SK-N-SH treated with all-trans-retinoic acid at 6 μM for 48 hours (cell line): Measurements from ENCODE around the gene PTPRN2.

Experiments used
- ATAC-seq: fragments of 200-7000 bp; cut with Tn5 transposase; 3 replicates; pipeline ENCODE4 v1.9.1; 2020; ENCODE audit warnings: mild to moderate bottlenecking, moderate library complexity
- ARNTL ChIP-seq: fragments of 450-650 bp; formaldehyde crosslinking; IDR thresholded peaks from 2 replicates; pipeline ENCODE4 v1.5.0; 2020; ENCODE audit warnings: low read depth, mild to moderate bottlenecking, moderate library complexity, borderline replicate concordance
- BACH2 ChIP-seq: fragments of 250-450 bp; sonication (Bioruptor Pico); IDR thresholded peaks from 2 replicates; pipeline ENCODE4 v1.9.0; 2021; ENCODE audit warnings: mild to moderate bottlenecking, borderline replicate concordance
- CREB5 ChIP-seq: fragments of 250-450 bp; sonication (Bioruptor Pico); IDR thresholded peaks from 2 replicates; pipeline ENCODE4 v1.5.1; 2020; ENCODE audit warnings: low read depth, mild to moderate bottlenecking, moderate library complexity
- CSDC2 ChIP-seq: fragments of 250-450 bp; sonication (Bioruptor Pico); IDR thresholded peaks from 2 replicates; pipeline ENCODE4 v1.5.0; 2020; ENCODE audit warnings: mild to moderate bottlenecking, moderate library complexity
- CSRNP3 ChIP-seq: fragments of 250-450 bp; sonication (Bioruptor Pico); IDR thresholded peaks from 2 replicates; pipeline ENCODE4 v1.5.1; 2021; ENCODE audit warnings: mild to moderate bottlenecking, moderate library complexity
- ESRRG ChIP-seq: fragments of 250-450 bp; sonication (Bioruptor Pico); IDR thresholded peaks from 2 replicates; pipeline ENCODE4 v1.6.1; 2021; ENCODE audit warnings: mild to moderate bottlenecking
- GLIS3 ChIP-seq: fragments of 250-450 bp; sonication (Bioruptor Pico); IDR thresholded peaks from 2 replicates; pipeline ENCODE4 v1.5.0; 2020; ENCODE audit warnings: mild to moderate bottlenecking, moderate library complexity
- ISL1 ChIP-seq: fragments of 250-450 bp; sonication (Bioruptor Pico); IDR thresholded peaks from 2 replicates; pipeline ENCODE4 v2.1.2; 2022; ENCODE audit warnings: mild to moderate bottlenecking, moderate library complexity
- OSR1 ChIP-seq: fragments of 250-450 bp; sonication (Bioruptor Pico); IDR thresholded peaks from 2 replicates; pipeline ENCODE4 v1.8.0; 2022; ENCODE audit warnings: moderate library complexity, mild to moderate bottlenecking, inconsistent platforms
- PATZ1 ChIP-seq: fragments of 250-450 bp; sonication (Bioruptor Pico); IDR thresholded peaks from 2 replicates; pipeline ENCODE4 v1.8.0; 2020; ENCODE audit warnings: mild to moderate bottlenecking, moderate library complexity, borderline replicate concordance
- POU6F1 ChIP-seq: fragments of 250-450 bp; sonication (Bioruptor Pico); IDR thresholded peaks from 2 replicates; pipeline ENCODE4 v1.8.0; 2021; ENCODE audit warnings: low read depth, mild to moderate bottlenecking, moderate library complexity, borderline replicate concordance
- PPARA ChIP-seq: fragments of 250-450 bp; sonication (Bioruptor Pico); IDR thresholded peaks from 2 replicates; pipeline ENCODE4 v1.5.0; 2020; ENCODE audit warnings: mild to moderate bottlenecking, borderline replicate concordance
- RARB ChIP-seq: fragments of 250-450 bp; sonication (Bioruptor Pico); IDR thresholded peaks from 2 replicates; pipeline ENCODE4 v1.8.0; 2021; ENCODE audit warnings: mild to moderate bottlenecking, moderate library complexity
- SNAI2 ChIP-seq: fragments of 250-450 bp; sonication (Bioruptor Pico); IDR thresholded peaks from 2 replicates; pipeline ENCODE4 v1.5.0; 2020; ENCODE audit warnings: mild to moderate bottlenecking, moderate library complexity
- TCF4 ChIP-seq: fragments of 250-450 bp; sonication (Bioruptor Pico); IDR thresholded peaks from 2 replicates; pipeline ENCODE4 v1.8.0; 2021; ENCODE audit warnings: mild to moderate bottlenecking, moderate library complexity, borderline replicate concordance
- TOX ChIP-seq: fragments of 250-450 bp; sonication (Bioruptor Pico); IDR thresholded peaks from 2 replicates; pipeline ENCODE4 v1.8.0; 2021; ENCODE audit warnings: mild to moderate bottlenecking, moderate library complexity, borderline replicate concordance
- TSHZ2 ChIP-seq: fragments of 250-450 bp; sonication (Bioruptor Pico); IDR thresholded peaks from 2 replicates; pipeline ENCODE4 v1.5.0; 2020; ENCODE audit warnings: mild to moderate bottlenecking, moderate library complexity
- ZC3H10 ChIP-seq: fragments of 250-450 bp; sonication (Bioruptor Pico); IDR thresholded peaks from 2 replicates; pipeline ENCODE4 v1.5.1; 2021; ENCODE audit warnings: mild to moderate bottlenecking, moderate library complexity
- ZFP3 ChIP-seq: fragments of 250-450 bp; sonication (Bioruptor Pico); IDR thresholded peaks from 2 replicates; pipeline ENCODE4 v1.5.0; 2020; ENCODE audit warnings: mild to moderate bottlenecking, moderate library complexity
- ZFP30 ChIP-seq: fragments of 450-650 bp; formaldehyde crosslinking; IDR thresholded peaks from 2 replicates; pipeline ENCODE4 v1.5.0; 2022; ENCODE audit warnings: mild to moderate bottlenecking, moderate library complexity
- ZNF565 ChIP-seq: fragments of 450-650 bp; formaldehyde crosslinking; conservative IDR thresholded peaks from 2 replicates; pipeline ENCODE4 v1.5.0; 2020; ENCODE audit warnings: low read depth, mild to moderate bottlenecking, moderate library complexity
- ZNF70 ChIP-seq: fragments of 450-650 bp; formaldehyde crosslinking; IDR thresholded peaks from 2 replicates; pipeline ENCODE4 v1.5.0; 2020; ENCODE audit warnings: mild to moderate bottlenecking, moderate library complexity
- ZNF8 ChIP-seq: fragments of 450-650 bp; formaldehyde crosslinking; IDR thresholded peaks from 2 replicates; pipeline ENCODE4 v1.5.0; 2020; ENCODE audit warnings: mild to moderate bottlenecking, moderate library complexity

The PTPRN2 gene

GRCh38 chr7:158244873-158245723 is 342.5 kb downstream of the PTPRN2 start:
- TF ChIP-seq OSR1 (CRISPR knock-in tag) (no peak), ZFP30 (CRISPR knock-in tag) (no peak), ZFP3 (no peak), ZNF70 (no peak), RARB (no peak), ESRRG (CRISPR knock-in tag) (no peak), CSRNP3 (no peak), PATZ1 (CRISPR knock-in tag) (no peak), GLIS3 (CRISPR knock-in tag) (no peak), SNAI2 (no peak), ZC3H10 (CRISPR knock-in tag) (no peak), TOX (CRISPR knock-in tag) (no peak), PPARA (no peak), ZNF8 (CRISPR knock-in tag) (no peak), ARNTL (CRISPR knock-in tag) (no peak), TSHZ2 (CRISPR knock-in tag) (no peak), CREB5 (CRISPR knock-in tag) (no peak), CSDC2 (CRISPR knock-in tag) (no peak), ISL1 (CRISPR knock-in tag) (no peak)
- TF ChIP-seq, all 23 proteins: peak for 0
- ATAC-seq, result no peak

GRCh38 chr7:158244430-158244829 is 343.2 kb downstream of the PTPRN2 start:
- ATAC-seq, result no peak
- TF ChIP-seq BACH2 (CRISPR knock-in tag) (no peak), ARNTL (CRISPR knock-in tag) (no peak), ZFP30 (CRISPR knock-in tag) (no peak), PPARA (no peak), SNAI2 (no peak), TCF4 (CRISPR knock-in tag) (no peak), ISL1 (CRISPR knock-in tag) (no peak)

- ATAC-seq, result no peak
- TF ChIP-seq RARB (no peak), OSR1 (CRISPR knock-in tag) (no peak), PATZ1 (CRISPR knock-in tag) (no peak), ZC3H10 (CRISPR knock-in tag) (no peak), ZNF565 (CRISPR knock-in tag) (no peak), ARNTL (CRISPR knock-in tag) (no peak), POU6F1 (no peak), ZNF70 (no peak), GLIS3 (CRISPR knock-in tag) (no peak), BACH2 (CRISPR knock-in tag) (no peak), ZNF8 (CRISPR knock-in tag) (no peak), TOX (CRISPR knock-in tag) (no peak), ISL1 (CRISPR knock-in tag) (no peak), TCF4 (CRISPR knock-in tag) (no peak)
Measured at GRCh38 chr7:158241919-158242318, 345.7 kb downstream of the PTPRN2 start.
